Stimulated activated naive B cell treated with anti-CD40 and anti-IgM and Interleukin-4, amounts not matched to agents 10 μg/mL and 1 μg/mL and 100 μg/mL, for 72 hours (primary cell): ENCODE results near the gene LANCL1.
A peak's percentile ranks its signal among the peaks of the same experiment; 100 is the strongest.

Source experiments
- ATAC-seq, 2 donors: fragments of 150-1000 bp; cut with Tn5 transposase; replicated peaks; 2 replicates each; pipeline ENCODE4 v1.10.0; 2021; ENCODE audit warnings: moderate library complexity in 1 of 2
- DNase-seq: peaks from one replicate; pipeline ENCODE4 v3.0.0; 2021
- H3K27ac Mint-ChIP-seq: one replicate; pipeline ENCODE4 v1.8.0; 2022; ENCODE audit warnings: mild to moderate bottlenecking, mixed read lengths
- H3K27me3 Mint-ChIP-seq, 2 donors: one replicate each; pipeline ENCODE4 v1.8.0; 2022; ENCODE audit warnings: mixed read lengths in 2 of 2
- H3K36me3 Mint-ChIP-seq, 2 donors: one replicate each; pipeline ENCODE4 v1.8.0; 2022; ENCODE audit warnings: mixed read lengths in 2 of 2, mild to moderate bottlenecking in 1 of 2
- H3K4me1 Mint-ChIP-seq, 2 donors: one replicate each; pipeline ENCODE4 v1.8.0; 2022; ENCODE audit warnings: mixed read lengths in 2 of 2, mild to moderate bottlenecking in 1 of 2
- H3K4me3 Mint-ChIP-seq, 2 donors: one replicate each; pipeline ENCODE4 v1.8.0; 2022; ENCODE audit warnings: mild to moderate bottlenecking in 2 of 2, mixed read lengths in 2 of 2, moderate library complexity in 1 of 2
- H3K9me3 Mint-ChIP-seq, 2 donors: one replicate each; pipeline ENCODE4 v1.8.0; 2022; ENCODE audit warnings: mixed read lengths in 2 of 2, mild to moderate bottlenecking in 1 of 2

Gene LANCL1, protein sequence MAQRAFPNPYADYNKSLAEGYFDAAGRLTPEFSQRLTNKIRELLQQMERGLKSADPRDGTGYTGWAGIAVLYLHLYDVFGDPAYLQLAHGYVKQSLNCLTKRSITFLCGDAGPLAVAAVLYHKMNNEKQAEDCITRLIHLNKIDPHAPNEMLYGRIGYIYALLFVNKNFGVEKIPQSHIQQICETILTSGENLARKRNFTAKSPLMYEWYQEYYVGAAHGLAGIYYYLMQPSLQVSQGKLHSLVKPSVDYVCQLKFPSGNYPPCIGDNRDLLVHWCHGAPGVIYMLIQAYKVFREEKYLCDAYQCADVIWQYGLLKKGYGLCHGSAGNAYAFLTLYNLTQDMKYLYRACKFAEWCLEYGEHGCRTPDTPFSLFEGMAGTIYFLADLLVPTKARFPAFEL

DNA sequence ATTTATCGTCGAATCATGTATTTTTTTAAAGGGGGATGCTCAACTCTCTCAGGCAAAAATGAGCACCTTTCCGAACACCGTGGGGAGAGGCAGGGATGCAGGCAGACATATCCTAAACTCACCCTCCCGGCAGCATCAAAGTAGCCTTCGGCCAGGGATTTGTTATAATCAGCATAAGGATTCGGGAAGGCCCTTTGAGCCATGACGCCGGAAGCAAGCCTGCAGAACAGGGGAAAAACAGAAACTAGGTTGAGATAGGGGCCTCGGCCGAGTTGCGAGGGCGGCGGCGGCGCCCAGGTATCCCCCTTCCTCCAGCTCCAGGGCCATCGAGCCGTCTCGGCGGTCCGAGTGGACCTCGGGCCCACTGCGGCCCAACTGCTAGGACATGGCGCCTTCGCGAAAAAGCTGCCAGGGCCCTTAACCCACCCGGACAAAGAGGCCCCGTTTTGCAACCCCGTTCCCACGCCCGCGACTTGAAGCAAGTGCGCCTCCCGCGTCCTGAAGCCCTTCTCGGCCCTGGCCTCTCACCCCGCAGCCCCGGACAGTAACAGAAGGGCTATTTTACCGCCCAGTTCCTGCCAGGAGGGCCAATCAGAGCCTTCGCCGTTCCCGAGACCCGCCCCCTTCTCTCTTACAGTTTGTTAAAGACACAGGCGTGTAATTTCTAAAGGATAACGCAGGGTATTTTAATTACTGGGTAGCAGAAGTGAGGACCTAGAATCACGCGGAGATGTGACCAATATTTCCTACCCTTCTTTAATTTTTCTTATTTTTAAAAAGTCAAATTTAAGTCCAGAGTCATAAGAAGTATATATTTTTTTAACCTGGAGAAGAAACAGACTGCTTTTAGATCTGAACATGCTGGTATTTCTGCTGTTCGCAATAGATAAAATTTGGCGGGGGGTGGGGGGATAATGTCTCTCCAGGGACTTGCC is at the start of gene LANCL1:
TSS of gene LANCL1 (minus strand) at position 566 of the 935 bp plus-strand sequence. CDS start at position 203, 363 bp downstream.
- no peaks in the 10 kb centered on the region for H3K9me3 Mint-ChIP-seq
- H3K27ac Mint-ChIP-seq = peak within 1 kb of the TSS; percentile 97
- ATAC-seq (peak; percentile 100), DNase-seq (peak; percentile 82)
- peaks cover 15 to 21% of the 10 kb centered on the region in 2 donors for H3K4me1 Mint-ChIP-seq
- H3K27me3 Mint-ChIP-seq = no peaks in the 10 kb centered on the region
- peaks cover 5% of the 10 kb centered on the region in 2 donors for H3K36me3 Mint-ChIP-seq
- peak within 1 kb of the TSS; percentile 91 to 95 for H3K4me3 Mint-ChIP-seq

DNA sequence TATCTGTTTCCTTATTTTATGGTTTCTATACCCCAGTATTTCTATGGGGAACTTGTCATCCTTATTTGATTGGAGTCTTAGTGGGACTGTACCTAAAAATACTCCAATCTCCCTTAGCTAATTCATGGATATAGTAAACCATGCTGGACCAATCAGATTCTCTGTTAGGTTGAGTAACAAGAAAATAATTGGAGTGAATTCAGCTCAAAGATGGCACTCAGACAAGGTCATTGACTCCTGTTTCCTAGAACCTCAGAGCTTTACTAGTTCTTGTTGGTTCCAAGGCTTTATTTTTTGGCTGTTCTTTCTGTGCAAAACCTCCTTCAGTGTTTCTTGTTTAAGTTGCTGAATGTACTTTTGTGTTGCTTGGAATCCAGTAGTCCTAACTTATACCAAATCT is 48.0 kb upstream of the LANCL1 start:
- H3K9me3 Mint-ChIP-seq = no peaks in the 10 kb centered on the region
- H3K27me3 Mint-ChIP-seq = peaks cover 14 to 20% of the 10 kb centered on the region in 2 donors
- H3K36me3 Mint-ChIP-seq = no peaks in the 10 kb centered on the region
- H3K27ac Mint-ChIP-seq = no peak overlapping the region
- DNase-seq (no peak), ATAC-seq (no peak)
- no peak overlapping the region for H3K4me3 Mint-ChIP-seq
- H3K4me1 Mint-ChIP-seq = no peaks in the 10 kb centered on the region

DNA sequence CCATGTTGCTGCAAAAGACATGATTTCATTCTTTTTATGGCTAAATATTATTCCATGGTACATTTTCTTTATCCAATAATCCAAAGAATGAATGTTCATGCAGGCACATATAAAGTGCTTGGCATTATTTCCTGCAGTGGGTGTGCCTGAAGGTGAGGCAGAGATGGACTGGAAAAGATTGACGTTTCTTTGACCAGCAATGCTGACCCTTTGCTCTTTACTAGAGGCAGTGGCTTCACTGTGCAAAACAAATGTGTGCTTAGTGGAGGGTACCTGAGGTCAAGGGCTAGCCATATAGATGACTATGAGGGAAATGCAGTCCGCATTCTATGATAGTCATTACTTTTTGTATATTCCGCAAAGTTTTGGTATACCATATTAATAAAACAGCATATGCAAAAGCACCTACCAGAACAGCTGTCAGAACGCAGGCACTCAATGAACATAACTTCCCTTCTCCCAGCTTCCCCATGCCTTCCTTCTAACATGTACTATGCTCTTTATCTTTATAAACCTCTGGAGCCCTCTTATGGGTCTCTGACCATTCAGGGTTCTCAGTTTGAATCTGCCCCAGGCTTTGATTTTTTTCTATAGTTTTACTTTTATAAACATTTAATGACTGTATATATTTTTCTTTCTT is 47.2 kb upstream of the LANCL1 start:
- Mint-ChIP-seq H3K4me3 (no peak overlapping the region), H3K27ac (no peak overlapping the region), H3K4me1 (no peaks in the 10 kb centered on the region), H3K36me3 (no peaks in the 10 kb centered on the region), H3K9me3 (no peaks in the 10 kb centered on the region), H3K27me3 (peaks cover 12 to 23% of the 10 kb centered on the region in 2 donors)
- ATAC-seq (no peak), DNase-seq (no peak)

DNA sequence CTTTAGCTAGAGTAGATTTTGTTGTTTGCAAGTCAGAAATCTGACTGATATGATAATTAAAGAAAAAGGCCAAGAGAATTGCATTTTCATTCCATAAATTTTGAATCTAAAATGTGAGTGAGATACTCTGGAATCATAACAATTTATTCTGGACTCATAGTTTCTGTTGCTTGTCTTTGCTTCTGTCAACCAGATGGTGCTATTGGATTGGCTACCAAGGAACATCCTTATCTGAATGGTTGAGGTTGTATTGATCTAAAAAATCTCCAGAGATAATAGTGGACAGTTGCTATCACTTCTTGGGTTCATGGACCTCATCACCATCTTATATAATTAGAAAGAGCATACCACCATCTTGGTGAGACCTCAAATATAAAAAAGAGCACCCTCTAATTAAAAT is 45.8 kb upstream of the LANCL1 start:
- Mint-ChIP-seq H3K9me3 (no peaks in the 10 kb centered on the region), H3K27me3 (peaks cover 7 to 23% of the 10 kb centered on the region in 2 donors), H3K4me1 (no peaks in the 10 kb centered on the region), H3K27ac (no peak overlapping the region), H3K4me3 (no peak overlapping the region), H3K36me3 (no peaks in the 10 kb centered on the region)
- no peak for ATAC-seq
- DNase-seq = no peak

DNA sequence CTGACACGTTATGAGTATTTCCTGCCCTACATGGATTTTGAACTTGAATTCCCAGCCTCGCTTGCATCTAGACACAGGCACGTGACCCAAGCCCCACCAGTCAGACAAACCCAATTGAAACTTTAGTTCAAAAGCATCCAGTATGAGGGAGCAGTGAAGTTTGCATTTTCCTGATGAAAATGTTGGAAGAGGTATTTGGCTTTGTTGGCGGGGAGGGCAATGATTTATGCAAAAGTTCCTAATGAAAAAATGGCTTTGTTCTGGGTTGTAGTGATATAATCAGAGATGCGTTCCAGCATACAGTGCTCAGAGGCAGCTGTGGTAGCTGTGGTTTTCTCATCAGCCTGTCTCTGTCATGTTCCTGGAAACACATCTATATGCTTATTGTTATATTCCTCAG is 43.0 kb upstream of the LANCL1 start:
- Mint-ChIP-seq H3K27me3 (peaks cover 19 to 33% of the 10 kb centered on the region in 2 donors), H3K4me3 (no peak overlapping the region), H3K4me1 (no peaks in the 10 kb centered on the region), H3K27ac (no peak overlapping the region), H3K9me3 (peaks cover 0 to under 1% of the 10 kb centered on the region in 2 donors), H3K36me3 (no peaks in the 10 kb centered on the region)
- DNase-seq (no peak), ATAC-seq (no peak)

DNA sequence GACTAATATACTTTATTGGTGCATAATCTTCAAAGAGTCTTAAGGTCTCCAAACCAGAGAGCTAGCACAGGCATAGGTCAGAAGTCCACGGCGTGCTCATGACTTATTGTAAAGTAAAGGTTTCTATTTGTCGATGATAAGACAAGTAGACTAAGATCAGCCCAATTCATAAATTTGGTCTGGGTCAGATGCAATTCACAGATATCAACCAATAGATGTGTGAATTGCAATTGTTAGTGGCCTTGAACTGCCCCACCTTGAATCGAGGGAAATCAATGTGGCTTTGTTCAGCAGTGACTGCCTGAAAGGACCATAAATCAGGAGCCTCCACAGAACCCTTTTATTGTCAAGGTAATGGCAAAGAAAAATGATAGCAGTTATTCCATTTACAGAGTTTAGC is 40.7 kb upstream of the LANCL1 start:
- H3K9me3 Mint-ChIP-seq = peaks cover 5 to 11% of the 10 kb centered on the region in 2 donors
- H3K4me1 Mint-ChIP-seq = no peaks in the 10 kb centered on the region
- no peak overlapping the region for H3K4me3 Mint-ChIP-seq
- no peak for ATAC-seq
- no peaks in the 10 kb centered on the region for H3K36me3 Mint-ChIP-seq
- H3K27me3 Mint-ChIP-seq = peaks cover 21 to 37% of the 10 kb centered on the region in 2 donors
- no peak overlapping the region for H3K27ac Mint-ChIP-seq
- no peak for DNase-seq

DNA sequence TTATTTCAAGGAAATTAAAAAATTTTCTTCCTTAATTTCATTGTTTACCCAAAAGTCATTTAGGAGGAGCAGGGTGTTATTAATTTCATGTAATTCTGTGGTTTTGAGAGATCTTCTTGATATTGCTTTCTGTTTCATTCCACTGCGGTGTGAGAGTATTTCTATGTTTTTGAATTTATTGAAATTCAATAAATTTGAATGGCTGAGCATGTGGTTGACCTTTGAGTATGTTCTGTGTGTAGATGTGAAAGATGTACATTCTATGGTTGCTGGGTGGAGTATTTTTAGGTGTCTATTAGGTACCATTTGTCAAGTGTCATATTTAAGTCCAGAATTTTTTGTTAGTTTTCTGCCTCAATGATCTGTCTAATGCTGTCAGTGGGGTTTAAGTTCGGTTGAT is 39.4 kb upstream of the LANCL1 start:
- Mint-ChIP-seq H3K9me3 (peaks cover 5 to 11% of the 10 kb centered on the region in 2 donors), H3K4me1 (no peaks in the 10 kb centered on the region)

DNA sequence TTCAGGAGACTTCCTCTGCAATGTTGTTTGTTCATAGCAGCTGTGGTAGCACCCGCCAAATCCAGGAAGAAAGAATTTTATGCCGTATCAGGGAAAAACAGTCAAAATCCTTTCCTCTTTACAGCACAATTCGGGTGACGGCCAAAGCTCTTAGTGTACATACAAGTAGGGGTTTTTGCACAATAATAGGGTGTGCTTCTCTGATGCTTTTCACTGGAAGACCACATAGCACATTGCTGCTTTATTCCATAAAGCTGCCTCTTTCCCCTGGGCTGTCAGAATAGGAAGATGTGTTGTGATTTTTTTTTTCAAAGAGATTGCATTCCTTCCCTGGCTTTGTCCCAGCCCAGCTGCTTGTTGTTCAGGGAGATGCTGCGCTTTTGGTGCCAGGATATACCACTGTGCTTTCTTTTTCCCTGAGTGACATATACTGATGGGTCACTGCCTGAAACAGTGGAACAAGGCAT is 27.2 kb upstream of the LANCL1 start:
- Mint-ChIP-seq H3K36me3 (peaks cover 2 to 3% of the 10 kb centered on the region in 2 donors), H3K27me3 (peaks cover 33 to 42% of the 10 kb centered on the region in 2 donors), H3K9me3 (peaks cover 7 to 14% of the 10 kb centered on the region in 2 donors), H3K4me1 (peaks cover 0 to 8% of the 10 kb centered on the region in 2 donors), H3K27ac (no peak overlapping the region), H3K4me3 (peak overlapping the region in 1 of 2 donors; percentile 76)
- ATAC-seq (no peak), DNase-seq (no peak)

More for the DNA sequence above, 39.4 kb upstream of the LANCL1 start:
- no peak for ATAC-seq
- Mint-ChIP-seq H3K36me3 (no peaks in the 10 kb centered on the region), H3K27me3 (peaks cover 21 to 29% of the 10 kb centered on the region in 2 donors), H3K27ac (no peak overlapping the region), H3K4me3 (no peak overlapping the region)
- no peak for DNase-seq

DNA sequence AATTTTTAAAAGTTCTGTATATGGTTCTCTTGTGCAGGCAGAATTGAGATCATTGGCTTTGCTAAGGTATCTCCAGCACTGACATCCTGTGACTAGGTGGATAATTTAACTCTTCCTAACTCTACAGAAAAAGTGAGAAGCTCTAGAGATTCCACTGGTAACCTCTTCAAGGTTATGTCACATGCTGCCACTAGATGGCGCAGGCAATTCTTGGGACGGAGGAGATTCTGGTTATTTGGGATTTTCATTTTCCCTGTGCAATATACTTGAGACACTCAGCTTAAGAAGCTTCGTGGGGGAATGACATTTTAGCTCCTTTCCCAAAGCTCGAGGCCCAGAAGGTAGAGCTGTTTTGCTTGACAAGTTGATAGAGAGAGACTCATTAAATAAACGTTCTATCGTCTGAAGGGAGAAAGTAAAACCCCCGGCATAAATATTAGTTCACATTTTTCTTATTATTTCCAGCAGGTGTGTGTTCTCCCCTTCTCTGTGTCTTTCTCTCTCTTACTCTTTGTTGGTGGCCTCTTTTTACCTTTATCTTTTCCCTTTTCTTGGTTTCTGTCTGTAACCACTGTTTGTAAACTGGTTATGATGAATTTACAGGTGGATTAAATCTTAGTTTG is 26.6 kb upstream of the LANCL1 start:
- peaks cover 7 to 14% of the 10 kb centered on the region in 2 donors for H3K9me3 Mint-ChIP-seq
- peaks cover 0 to 8% of the 10 kb centered on the region in 2 donors for H3K4me1 Mint-ChIP-seq
- H3K36me3 Mint-ChIP-seq = peaks cover 2 to 3% of the 10 kb centered on the region in 2 donors
- H3K27me3 Mint-ChIP-seq = peaks cover 33 to 42% of the 10 kb centered on the region in 2 donors
- H3K27ac Mint-ChIP-seq = no peak overlapping the region
- ATAC-seq (peak; percentile 39 to 59), DNase-seq (no peak)
- peak overlapping the region; percentile 60 to 76 for H3K4me3 Mint-ChIP-seq

DNA sequence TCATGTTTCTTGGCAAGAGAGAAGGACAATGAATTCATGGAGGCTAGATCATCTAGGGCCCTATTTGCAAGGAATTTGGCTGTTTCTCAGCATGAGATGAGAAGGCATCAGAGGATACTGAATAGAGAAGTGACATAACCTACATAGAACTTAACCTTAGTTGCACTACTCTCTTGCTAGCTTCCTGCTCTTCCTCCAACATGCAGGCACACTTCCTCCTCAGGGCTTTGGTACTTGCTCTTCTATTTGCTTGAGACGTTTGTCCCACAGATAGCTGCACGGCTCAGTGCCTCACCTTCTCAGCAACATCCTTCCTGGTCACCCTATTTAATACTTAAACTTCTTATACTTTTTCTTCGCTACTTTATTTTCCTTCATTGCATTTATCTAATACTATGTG is 20.0 kb upstream of the LANCL1 start:
- peak; percentile 79 to 88 for ATAC-seq
- Mint-ChIP-seq H3K4me3 (no peak overlapping the region), H3K27me3 (peaks cover 0 to 10% of the 10 kb centered on the region in 2 donors), H3K27ac (no peak overlapping the region), H3K36me3 (peaks cover 0 to 3% of the 10 kb centered on the region in 2 donors), H3K4me1 (peaks cover 5 to 10% of the 10 kb centered on the region in 2 donors), H3K9me3 (peaks cover 4 to 9% of the 10 kb centered on the region in 2 donors)
- DNase-seq = no peak

DNA sequence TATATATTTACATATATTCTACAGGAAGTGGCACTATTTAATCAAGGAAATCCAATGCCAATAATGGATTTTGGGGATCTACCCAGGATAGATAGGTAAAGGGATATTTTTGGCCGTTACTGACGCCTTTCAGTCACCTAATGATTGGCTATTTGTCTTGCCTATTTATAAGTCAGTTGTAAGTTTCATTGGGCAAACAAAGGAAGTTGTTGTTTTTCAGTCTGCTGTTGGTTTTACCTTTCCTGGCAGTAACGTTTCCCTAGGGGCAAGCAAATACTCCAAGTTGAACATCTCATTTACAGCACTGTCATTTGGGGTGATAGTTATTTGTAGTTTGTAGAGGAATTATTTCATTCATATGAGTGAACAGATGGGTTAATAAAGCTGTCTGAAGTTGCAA is 17.0 kb upstream of the LANCL1 start:
- Mint-ChIP-seq H3K9me3 (no peaks in the 10 kb centered on the region), H3K27me3 (no peaks in the 10 kb centered on the region), H3K4me1 (peaks cover 5 to 10% of the 10 kb centered on the region in 2 donors), H3K4me3 (no peak overlapping the region), H3K36me3 (no peaks in the 10 kb centered on the region), H3K27ac (no peak overlapping the region)
- ATAC-seq = no peak
- DNase-seq = no peak

DNA sequence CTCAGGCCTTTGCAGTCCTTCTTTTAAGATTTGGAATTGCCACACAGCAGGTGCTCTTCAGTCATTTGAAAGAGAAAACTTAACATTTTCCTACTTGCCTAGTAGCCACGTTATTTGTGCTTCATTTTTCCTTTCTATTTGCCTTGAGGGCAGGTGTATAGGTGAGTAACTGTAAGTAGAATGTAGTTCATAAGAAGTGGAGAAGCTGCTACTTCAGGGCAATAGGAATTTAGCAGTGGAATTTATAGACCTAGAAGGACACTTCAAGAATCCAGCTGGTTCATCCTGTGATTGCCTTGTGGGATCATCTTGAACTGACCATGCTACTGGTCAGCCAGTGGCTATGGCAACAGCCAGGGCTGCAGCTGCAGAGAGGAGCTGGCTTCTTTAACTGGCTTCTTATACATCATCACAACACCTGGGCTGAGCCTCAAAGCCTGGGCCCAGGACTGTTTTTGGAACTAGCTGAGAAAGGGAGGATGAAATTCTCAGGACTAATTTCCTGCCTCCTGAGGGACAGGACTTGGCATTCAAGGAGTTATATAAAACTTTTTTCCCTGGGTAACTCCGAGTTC is 5.1 kb upstream of the LANCL1 start:
- Mint-ChIP-seq H3K9me3 (peaks cover 8 to 13% of the 10 kb centered on the region in 2 donors), H3K27me3 (no peaks in the 10 kb centered on the region)

DNA sequence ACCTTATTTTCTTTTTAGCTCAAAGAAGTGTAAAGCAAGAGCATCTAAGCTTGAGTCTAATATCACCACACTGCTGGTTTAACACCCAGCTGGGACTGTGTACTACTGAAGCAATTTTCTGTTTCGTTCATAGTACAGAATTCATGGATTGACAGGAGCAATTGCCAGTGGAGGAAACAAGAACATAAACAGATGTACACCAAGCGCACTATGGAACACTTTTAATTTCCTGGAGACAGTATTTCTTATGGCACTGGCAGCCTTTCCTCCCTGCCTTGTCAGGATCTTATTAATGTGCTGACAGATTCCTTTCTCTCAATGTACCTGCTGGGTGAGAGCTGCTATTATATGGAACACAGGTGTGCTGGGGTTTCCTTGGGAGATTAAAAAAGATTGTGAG is 4.2 kb upstream of the LANCL1 start:
- ATAC-seq (no peak), DNase-seq (no peak)
- H3K9me3 Mint-ChIP-seq = peaks cover 8 to 13% of the 10 kb centered on the region in 2 donors
- H3K27me3 Mint-ChIP-seq = no peaks in the 10 kb centered on the region
- no peak overlapping the region for H3K27ac Mint-ChIP-seq
- H3K36me3 Mint-ChIP-seq = peaks cover 0 to 10% of the 10 kb centered on the region in 2 donors
- no peak overlapping the region for H3K4me3 Mint-ChIP-seq
- peaks cover 10 to 17% of the 10 kb centered on the region in 2 donors for H3K4me1 Mint-ChIP-seq

More for the DNA sequence above, 5.1 kb upstream of the LANCL1 start:
- DNase-seq = no peak
- H3K27ac Mint-ChIP-seq = no peak overlapping the region
- ATAC-seq = no peak
- no peak overlapping the region for H3K4me3 Mint-ChIP-seq
- H3K4me1 Mint-ChIP-seq = peaks cover 9 to 15% of the 10 kb centered on the region in 2 donors
- peaks cover 0 to 10% of the 10 kb centered on the region in 2 donors for H3K36me3 Mint-ChIP-seq
